IPS-18c (cell line): ENCODE measurements around the gene NUP88.

Experiments used
- H3K4me3 ChIP-seq: 2 replicates; pipeline ENCODE4 v1.7.0; 2013; ENCODE audit warnings: low read depth, mild to moderate bottlenecking, low read length, moderate library complexity; ENCODE audit not compliant: insufficient read depth
- H3K9me3 ChIP-seq: one replicate; pipeline ENCODE4 v1.6.1; 2013; ENCODE audit warnings: mild to moderate bottlenecking, low read length, moderate library complexity; ENCODE audit not compliant: control insufficient read depth, insufficient read depth

The NUP88 gene

DNA sequence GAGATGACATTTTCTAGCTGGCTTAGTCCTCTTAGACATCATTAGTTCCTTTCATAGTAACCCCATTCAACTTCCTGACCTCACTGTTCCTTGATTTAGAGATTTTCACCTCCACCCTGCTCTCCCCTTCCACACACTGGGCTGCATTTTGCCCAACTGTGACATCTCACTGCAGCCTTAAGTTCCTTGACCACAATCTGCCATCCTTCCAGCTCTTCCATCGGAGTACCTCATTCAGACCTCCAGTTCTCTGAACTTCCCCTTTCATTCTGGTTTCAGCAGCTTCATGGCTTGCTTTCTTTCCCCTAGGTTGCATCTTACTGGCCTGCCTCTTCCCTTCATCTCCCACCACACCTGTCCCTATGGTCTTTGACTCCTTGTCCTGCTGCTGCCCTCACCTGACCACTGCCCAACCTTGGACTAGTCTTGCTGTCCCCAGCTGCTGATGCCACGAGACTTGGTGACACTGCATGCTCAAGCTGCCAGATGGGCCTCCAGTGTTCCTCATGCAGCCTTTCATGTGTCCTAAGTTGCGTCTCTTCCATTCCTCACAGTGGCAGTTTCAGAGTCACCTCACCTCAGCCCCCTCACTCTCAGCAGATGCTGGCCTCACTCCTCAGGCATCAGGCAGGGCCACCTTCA is 40.8 kb downstream of the NUP88 start:
- no peak overlapping the region for H3K4me3 ChIP-seq
- no peaks in the 10 kb centered on the region for H3K9me3 ChIP-seq

DNA sequence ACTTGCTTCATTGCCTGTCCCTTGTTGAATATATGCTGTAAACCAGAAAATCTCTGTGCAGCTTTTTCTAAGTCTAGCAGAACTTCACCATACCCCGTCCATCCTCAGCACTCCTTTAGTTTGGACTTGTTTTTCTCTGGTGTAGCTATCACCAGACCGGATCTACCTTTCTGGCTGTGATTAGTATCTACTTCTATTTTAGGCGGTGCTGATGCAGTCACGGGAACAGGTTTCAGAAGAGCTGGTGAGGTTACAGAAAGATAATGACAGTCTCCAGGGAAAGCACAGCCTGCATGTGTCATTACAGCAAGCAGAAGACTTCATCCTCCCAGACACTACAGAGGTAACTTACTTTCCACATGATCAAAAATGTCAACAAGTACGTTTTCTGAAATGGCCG is 46.4 kb downstream of the NUP88 start:
- no peaks in the 10 kb centered on the region for H3K9me3 ChIP-seq
- no peak overlapping the region for H3K4me3 ChIP-seq

GRCh38 chr17:5370411-5370810 is 49.1 kb downstream of the NUP88 start:
- H3K4me3 ChIP-seq = no peak overlapping the region
- H3K9me3 ChIP-seq = no peaks in the 10 kb centered on the region

GRCh38 chr17:5365831-5366230 is 53.6 kb downstream of the NUP88 start:
- H3K9me3 ChIP-seq = no peaks in the 10 kb centered on the region

GRCh38 chr17:5364696-5365095 is 54.8 kb downstream of the NUP88 start:
- H3K9me3 ChIP-seq = no peaks in the 10 kb centered on the region
- no peak overlapping the region for H3K4me3 ChIP-seq

More at GRCh38 chr17:5365831-5366230, 53.6 kb downstream of the NUP88 start:
- no peak overlapping the region for H3K4me3 ChIP-seq

- H3K4me3 ChIP-seq = no peak overlapping the region
- no peaks in the 10 kb centered on the region for H3K9me3 ChIP-seq
Observed at GRCh38 chr17:5364156-5364555, 55.3 kb downstream of the NUP88 start.

DNA sequence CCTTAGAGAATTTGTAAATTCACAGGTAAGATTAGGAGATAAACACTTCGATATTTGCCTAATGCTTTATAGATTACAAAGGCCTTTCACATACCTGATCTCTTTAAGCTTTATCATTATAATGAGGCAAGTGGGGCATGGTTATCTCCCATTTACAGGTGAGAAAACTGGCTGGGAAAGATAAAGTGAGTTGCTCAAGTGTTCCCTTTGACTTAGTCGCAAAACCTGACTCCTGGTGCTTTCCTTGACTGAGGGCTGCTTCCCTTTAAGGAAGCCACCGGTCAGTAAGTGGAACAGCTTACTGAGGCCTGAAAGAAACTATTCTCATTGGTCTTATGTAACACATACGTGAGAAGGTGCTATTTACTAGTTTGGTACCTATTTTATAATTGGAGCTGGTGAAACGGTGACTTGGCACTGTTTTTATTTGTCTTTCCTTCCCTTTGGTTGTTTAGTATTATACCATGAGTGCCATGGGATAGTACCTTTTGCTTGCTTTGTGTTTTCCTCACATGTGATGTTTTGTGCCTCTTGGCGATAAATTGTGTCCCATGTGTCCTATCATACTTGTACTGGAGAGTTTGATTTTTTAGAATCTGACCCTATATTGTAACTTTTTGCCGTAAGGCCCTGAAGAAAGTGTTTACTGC is 57.2 kb downstream of the NUP88 start:
- Histone ChIP-seq H3K4me3 (no peak overlapping the region), H3K9me3 (no peaks in the 10 kb centered on the region)

DNA sequence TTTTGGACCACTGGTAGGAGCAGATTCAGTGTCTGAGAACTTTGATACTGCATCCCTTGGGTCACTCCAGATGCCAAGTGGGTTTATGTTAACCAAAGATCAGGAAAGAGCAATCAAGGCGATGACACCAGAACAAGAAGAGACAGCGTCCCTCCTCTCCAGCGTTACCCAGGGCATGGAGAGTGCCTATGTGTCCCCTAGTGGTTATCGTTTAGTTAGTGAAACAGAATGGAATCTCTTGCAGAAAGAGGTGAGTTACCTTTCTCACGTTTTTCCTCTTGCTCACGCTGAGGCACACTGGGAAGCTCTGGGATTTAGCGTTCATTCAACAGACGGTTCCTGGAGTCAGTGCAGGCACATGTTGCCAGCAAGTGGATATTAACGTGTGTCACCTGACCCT is 58.0 kb downstream of the NUP88 start:
- no peak overlapping the region for H3K4me3 ChIP-seq

DNA sequence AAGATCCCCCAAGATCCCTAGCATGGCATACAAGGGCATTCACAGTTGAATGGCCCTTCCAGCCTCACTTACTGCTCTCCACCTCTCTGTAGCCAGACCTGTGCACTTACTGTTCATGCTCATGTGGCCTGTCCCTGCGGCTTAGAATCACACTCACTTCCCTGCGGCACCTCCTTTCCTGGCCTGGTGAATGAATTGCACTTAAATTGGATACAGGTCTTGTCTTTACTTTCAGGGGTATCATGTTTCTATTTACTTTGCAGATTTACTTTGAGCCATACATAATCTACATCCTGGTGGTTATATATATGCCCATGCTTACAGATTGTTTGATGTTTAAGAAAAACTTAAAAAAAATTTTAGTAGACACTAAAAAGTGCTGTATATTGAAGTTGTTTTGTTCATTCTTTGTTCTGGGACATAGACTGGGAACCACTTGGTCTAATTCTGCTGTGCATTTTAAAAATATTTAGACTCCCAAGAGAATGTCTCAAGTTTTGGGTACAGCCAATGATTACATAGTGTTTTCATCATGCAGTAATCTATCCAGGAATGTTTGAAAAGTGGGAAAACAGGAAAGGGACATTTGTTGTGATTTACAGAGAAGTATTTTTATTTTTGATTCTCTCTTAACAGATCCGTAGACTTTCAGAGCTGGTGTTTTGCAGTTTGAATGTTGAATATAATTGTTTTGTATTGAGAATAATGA is 63.9 kb downstream of the NUP88 start:
- no peaks in the 10 kb centered on the region for H3K9me3 ChIP-seq
- no peak overlapping the region for H3K4me3 ChIP-seq

More for the DNA sequence above, 58.0 kb downstream of the NUP88 start:
- no peaks in the 10 kb centered on the region for H3K9me3 ChIP-seq

- no peak overlapping the region for H3K4me3 ChIP-seq
- no peaks in the 10 kb centered on the region for H3K9me3 ChIP-seq
Observed at GRCh38 chr17:5354886-5355415, 64.5 kb downstream of the NUP88 start.

GRCh38 chr17:5354310-5354709 is 65.2 kb downstream of the NUP88 start:
- Histone ChIP-seq H3K9me3 (no peaks in the 10 kb centered on the region), H3K4me3 (no peak overlapping the region)

DNA sequence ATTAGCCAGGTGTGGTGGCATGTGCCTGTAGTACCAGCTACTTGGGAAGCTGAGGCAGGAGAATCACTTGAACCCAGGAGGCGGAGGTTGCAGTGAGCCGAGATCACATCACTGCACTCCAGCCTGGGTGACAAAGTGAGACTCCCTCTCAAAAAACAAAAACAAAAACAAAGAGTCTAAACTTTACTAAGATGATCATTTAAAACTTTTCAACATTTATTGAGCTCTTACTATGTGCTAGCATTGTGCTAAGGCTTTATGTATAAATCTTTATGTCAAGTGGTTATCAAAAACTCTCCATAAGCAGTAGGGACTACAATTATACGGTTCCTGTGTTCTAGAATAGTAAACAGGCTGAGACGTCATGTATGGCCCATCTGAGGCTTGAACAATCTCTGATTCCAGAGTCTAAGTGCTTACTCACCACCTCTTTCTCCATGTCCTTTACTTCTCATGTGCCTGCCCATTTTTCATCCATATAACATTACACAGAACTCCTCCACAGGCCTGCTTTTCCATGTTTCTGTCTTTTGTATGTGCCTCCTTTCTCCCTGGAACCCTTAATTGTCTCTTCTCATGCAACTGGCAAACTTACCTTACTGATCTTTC is 66.7 kb downstream of the NUP88 start:
- no peak overlapping the region for H3K4me3 ChIP-seq
- H3K9me3 ChIP-seq = no peaks in the 10 kb centered on the region

- Histone ChIP-seq H3K4me3 (no peak overlapping the region), H3K9me3 (no peaks in the 10 kb centered on the region)
Observed at GRCh38 chr17:5344914-5345313, 74.5 kb downstream of the NUP88 start.
